Trophoblast cell (in vitro differentiated cells and primary cell): ENCODE measurements around the gene HINT1.
A peak's percentile ranks its signal among the peaks of the same experiment; 100 is the strongest.

ENCODE experiments used
- DNase-seq, 2 donors: peaks; one replicate each; pipeline ENCODE4 v3.0.0-alpha.2; 2016
- H2AFZ ChIP-seq: 2 replicates; pipeline ENCODE4 v1.6.1; 2013; ENCODE audit warnings: low read length, moderate library complexity, mild to moderate bottlenecking; ENCODE audit not compliant: insufficient read depth, poor library complexity
- H2AK5ac ChIP-seq: 2 replicates; pipeline ENCODE4 v1.6.1; 2013; ENCODE audit warnings: mild to moderate bottlenecking, low read length
- H2BK120ac ChIP-seq: 2 replicates; pipeline ENCODE4 v1.6.1; 2013; ENCODE audit warnings: low read length, mild to moderate bottlenecking, moderate library complexity; ENCODE audit not compliant: insufficient read depth, poor library complexity
- H2BK12ac ChIP-seq: 2 replicates; pipeline ENCODE4 v1.6.1; 2013; ENCODE audit warnings: mild to moderate bottlenecking, low read length, moderate library complexity
- H2BK5ac ChIP-seq: 2 replicates; pipeline ENCODE4 v1.6.1; 2013; ENCODE audit warnings: low read length, low read depth, moderate library complexity, mild to moderate bottlenecking; ENCODE audit not compliant: poor library complexity
- H3K14ac ChIP-seq: 2 replicates; pipeline ENCODE4 v1.6.1; 2013; ENCODE audit warnings: mild to moderate bottlenecking, low read length
- H3K18ac ChIP-seq: 2 replicates; pipeline ENCODE4 v1.6.1; 2013; ENCODE audit warnings: mild to moderate bottlenecking, low read length
- H3K23ac ChIP-seq: 2 replicates; pipeline ENCODE4 v1.6.1; 2013; ENCODE audit warnings: low read length
- H3K27ac ChIP-seq: 2 replicates; pipeline ENCODE4 v1.5.1; 2013; ENCODE audit warnings: low read depth, mild to moderate bottlenecking, inconsistent platforms, low read length, moderate library complexity
- H3K27me3 ChIP-seq: 2 replicates; pipeline ENCODE4 v1.6.1; 2013; ENCODE audit warnings: inconsistent platforms, mild to moderate bottlenecking, low read length, moderate library complexity; ENCODE audit not compliant: insufficient read depth
- H3K36me3 ChIP-seq, 2 experiments: 1 replicate in 1 of 2; 2 replicates in 1 of 2; pipeline ENCODE4 v1.6.1; 2013; ENCODE audit warnings: low read length in 2 of 2, mild to moderate bottlenecking in 2 of 2, moderate library complexity in 1 of 2; ENCODE audit not compliant: insufficient read depth in 2 of 2, control insufficient read depth in 1 of 2
- H3K4ac ChIP-seq: 2 replicates; pipeline ENCODE4 v1.6.1; 2013; ENCODE audit warnings: low read depth, mild to moderate bottlenecking, low read length, moderate library complexity
- H3K4me1 ChIP-seq, 2 experiments: 1 replicate in 1 of 2; 2 replicates in 1 of 2; pipeline ENCODE4 v1.6.1; 2013; ENCODE audit warnings: low read length in 2 of 2, mild to moderate bottlenecking in 2 of 2, moderate library complexity in 1 of 2; ENCODE audit not compliant: insufficient read depth in 2 of 2, control insufficient read depth in 1 of 2
- H3K4me2 ChIP-seq: 2 replicates; pipeline ENCODE4 v1.6.1; 2013; ENCODE audit warnings: inconsistent platforms, mild to moderate bottlenecking, low read length, moderate library complexity
- H3K4me3 ChIP-seq: 2 replicates; pipeline ENCODE4 v1.5.1; 2013; ENCODE audit warnings: mild to moderate bottlenecking, low read depth, low read length, inconsistent platforms
- H3K79me1 ChIP-seq: one replicate; pipeline ENCODE4 v1.6.1; 2013; ENCODE audit warnings: low read length
- H3K79me2 ChIP-seq: 2 replicates; pipeline ENCODE4 v1.6.1; 2013; ENCODE audit warnings: low read length, mild to moderate bottlenecking; ENCODE audit not compliant: control insufficient read depth, insufficient read depth, poor library complexity
- H3K9ac ChIP-seq: 2 replicates; pipeline ENCODE4 v1.6.1; 2013; ENCODE audit warnings: mild to moderate bottlenecking, low read length
- H3K9me3 ChIP-seq: 2 replicates; pipeline ENCODE4 v1.6.1; 2013; ENCODE audit warnings: low read depth, mild to moderate bottlenecking, control low read depth, inconsistent platforms, low read length; ENCODE audit not compliant: insufficient read depth
- H4K12ac ChIP-seq: 2 replicates; pipeline ENCODE4 v1.6.1; 2013; ENCODE audit warnings: low read depth, mild to moderate bottlenecking, low read length, moderate library complexity
- H4K8ac ChIP-seq: 2 replicates; pipeline ENCODE4 v1.6.1; 2013; ENCODE audit warnings: low read depth, mild to moderate bottlenecking, low read length, moderate library complexity
- H4K91ac ChIP-seq: one replicate; pipeline ENCODE4 v1.6.1; 2013; ENCODE audit warnings: low read depth, mild to moderate bottlenecking, low read length, moderate library complexity
- WGBS: extraction: QIAGEN DNeasy Blood & Tissue Kit; methylation state at CpG from one replicate; pipeline ENCODE4 v1.1.7; 2013; ENCODE audit warnings: missing lambda C conversion rate; ENCODE audit not compliant: insufficient read length, insufficient coverage; ENCODE audit errors: extremely low coverage; 5-methylcytosine and 5-hydroxymethylcytosine counted together

HINT1 gene

GRCh38 chr5:131114754-131115153 is 50.3 kb downstream of the HINT1 start:
- Histone ChIP-seq H3K4ac (no peak overlapping the region), H3K4me3 (no peak overlapping the region), H3K9me3 (peaks cover 2% of the 10 kb centered on the region), H3K23ac (no peak overlapping the region), H2AFZ (no peak overlapping the region), H3K79me1 (no peaks in the 10 kb centered on the region), H2AK5ac (no peak overlapping the region), H3K27me3 (no peaks in the 10 kb centered on the region), H3K4me2 (no peak overlapping the region), H4K91ac (no peak overlapping the region), H3K27ac (no peak overlapping the region), H3K36me3 (no peaks in the 10 kb centered on the region), H3K9ac (no peak overlapping the region), H3K14ac (no peak overlapping the region), H4K12ac (no peak overlapping the region), H4K8ac (no peak overlapping the region), H2BK12ac (no peak overlapping the region), H2BK120ac (no peak overlapping the region), H3K4me1 (no peaks in the 10 kb centered on the region), H3K79me2 (no peaks in the 10 kb centered on the region), H2BK5ac (no peak overlapping the region), H3K18ac (no peak overlapping the region)
- DNase-seq, result no peak
- no CpG with 5 or more reads among the region's 2 CpGs for WGBS

GRCh38 chr5:131112424-131112823 is 52.6 kb downstream of the HINT1 start:
- no peak overlapping the region for H4K12ac ChIP-seq
- H3K36me3 ChIP-seq, result no peaks in the 10 kb centered on the region
- peaks cover 2% of the 10 kb centered on the region for H3K9me3 ChIP-seq
- no peak overlapping the region for H2AFZ ChIP-seq
- H3K18ac ChIP-seq, result no peak overlapping the region
- no peaks in the 10 kb centered on the region for H3K79me1 ChIP-seq
- H3K79me2 ChIP-seq, result no peaks in the 10 kb centered on the region
- H3K4me3 ChIP-seq, result no peak overlapping the region
- WGBS, result no CpG with 5 or more reads among the region's 13 CpGs
- H3K27me3 ChIP-seq, result no peaks in the 10 kb centered on the region
- no peak overlapping the region for H3K27ac ChIP-seq
- no peak overlapping the region for H3K4me2 ChIP-seq
- no peak overlapping the region for H2BK120ac ChIP-seq
- no peak for DNase-seq
- H3K23ac ChIP-seq, result no peak overlapping the region
- H3K14ac ChIP-seq, result no peak overlapping the region
- H3K9ac ChIP-seq, result no peak overlapping the region
- no peak overlapping the region for H2BK12ac ChIP-seq
- H3K4me1 ChIP-seq, result no peaks in the 10 kb centered on the region
- no peak overlapping the region for H4K8ac ChIP-seq
- H4K91ac ChIP-seq, result no peak overlapping the region
- H2BK5ac ChIP-seq, result no peak overlapping the region
- H2AK5ac ChIP-seq, result no peak overlapping the region
- no peak overlapping the region for H3K4ac ChIP-seq

- H3K9ac ChIP-seq, result no peak overlapping the region
These were observed 54.8 kb downstream of the HINT1 start for GRCh38 chr5:131110256-131110594.

GRCh38 chr5:131109540-131110255 is 55.4 kb downstream of the HINT1 start:
- no peak overlapping the region for H3K4me3 ChIP-seq
- no peak overlapping the region for H3K27ac ChIP-seq
- no peak overlapping the region for H3K14ac ChIP-seq

More at GRCh38 chr5:131110256-131110594, 54.8 kb downstream of the HINT1 start:
- Histone ChIP-seq H3K79me2 (no peaks in the 10 kb centered on the region), H3K4me2 (no peak overlapping the region), H3K14ac (no peak overlapping the region), H3K4me1 (no peaks in the 10 kb centered on the region), H3K4me3 (no peak overlapping the region), H2BK120ac (no peak overlapping the region), H3K9me3 (peaks cover 2% of the 10 kb centered on the region), H4K8ac (no peak overlapping the region), H3K23ac (no peak overlapping the region), H3K4ac (no peak overlapping the region), H3K79me1 (no peaks in the 10 kb centered on the region), H4K91ac (no peak overlapping the region), H2BK5ac (no peak overlapping the region), H3K18ac (no peak overlapping the region), H3K36me3 (no peaks in the 10 kb centered on the region), H4K12ac (no peak overlapping the region), H3K27ac (no peak overlapping the region), H2AFZ (no peak overlapping the region), H2AK5ac (no peak overlapping the region), H3K27me3 (no peaks in the 10 kb centered on the region), H2BK12ac (no peak overlapping the region)
- no peak for DNase-seq
- WGBS, result no CpG with 5 or more reads among the region's 5 CpGs

More at GRCh38 chr5:131109540-131110255, 55.4 kb downstream of the HINT1 start:
- Histone ChIP-seq H3K4me2 (no peak overlapping the region), H3K9ac (no peak overlapping the region), H4K91ac (no peak overlapping the region), H3K27me3 (no peaks in the 10 kb centered on the region), H3K4ac (no peak overlapping the region), H2BK12ac (no peak overlapping the region), H4K12ac (no peak overlapping the region), H3K4me1 (no peaks in the 10 kb centered on the region), H3K36me3 (no peaks in the 10 kb centered on the region), H3K23ac (no peak overlapping the region), H2BK120ac (no peak overlapping the region), H3K18ac (no peak overlapping the region), H2AFZ (no peak overlapping the region), H2AK5ac (no peak overlapping the region), H3K9me3 (peaks cover 2% of the 10 kb centered on the region), H4K8ac (no peak overlapping the region), H3K79me2 (no peaks in the 10 kb centered on the region), H2BK5ac (no peak overlapping the region), H3K79me1 (no peaks in the 10 kb centered on the region)
- no CpG with 5 or more reads among the region's 2 CpGs for WGBS
- DNase-seq, result peak; percentile 14 to 68
